Endothelial cell of umbilical vein (primary cell): ENCODE data around the gene LHX4. TPM values are rescaled to one million over a fixed set of nuclear protein-coding genes. Genes with fewer than 3 reads are reported as not detected.

Experiments used
- BruUV-seq: library from RNA; stranded (reverse); fragments of 400-500 nt; replicated peaks from 2 replicates; lab custom pipeline; 2021; lab: Mats Ljungman, UMichigan
- CTCF ChIA-PET: fragments of 300-600, 350-600 bp; sonication (Branson Sonifier 250); formaldehyde crosslinking; loops from one replicate; lab custom pipeline; 2021; ENCODE audit warnings: antibody characterized with exemption, inconsistent platforms; lab: Charles Lee
- POLR2A ChIA-PET: fragments of 300-600, 350-600 bp; sonication (Branson Sonifier 250); formaldehyde crosslinking; loops from one replicate; lab custom pipeline; 2021; ENCODE audit warnings: antibody characterized with exemption, inconsistent platforms; lab: Charles Lee
- DNase-seq: peaks from one replicate; pipeline ENCODE4 v3.0.0-alpha.2; 2011; ENCODE audit warnings: low read depth, low spot score
- FAIRE-seq: peaks from 2 replicates; lab custom pipeline; 2011; peaks lifted over from hg19 to GRCh38; lab: Jason Lieb, UNC
- H2AFZ ChIP-seq: 2 replicates; pipeline ENCODE4 v1.6.0; 2012; ENCODE audit warnings: low read depth, low read length, control low read depth, inconsistent platforms
- H3K27ac ChIP-seq: 2 replicates; pipeline ENCODE4 v1.5.1; 2011; ENCODE audit warnings: low read depth, mild to moderate bottlenecking, control low read depth, low read length, moderate library complexity; ENCODE audit not compliant: insufficient read depth
- H3K27me3 ChIP-seq, 2 experiments: 2 replicates each; pipeline versions ENCODE4 v1.6.0 to v1.6.1; 2011; ENCODE audit warnings: low read length in 2 of 2, mixed read lengths in 1 of 2; ENCODE audit not compliant: control insufficient read depth in 2 of 2, insufficient read depth in 2 of 2
- H3K36me3 ChIP-seq, 2 experiments: 2 replicates in 1 of 2; 3 replicates in 1 of 2; pipeline ENCODE4 v1.5.1; 2011; ENCODE audit warnings: low read length in 2 of 2, mild to moderate bottlenecking in 1 of 2, moderate library complexity in 1 of 2; ENCODE audit not compliant: control insufficient read depth in 2 of 2, insufficient read depth in 2 of 2; ENCODE audit errors: extremely low read depth in 1 of 2
- H3K4me1 ChIP-seq: 3 replicates; pipeline ENCODE4 v1.5.1; 2011; ENCODE audit warnings: mild to moderate bottlenecking, low read length; ENCODE audit not compliant: control insufficient read depth, insufficient read depth; ENCODE audit errors: extremely low read depth
- H3K4me2 ChIP-seq: 2 replicates; pipeline ENCODE4 v1.6.1; 2011; ENCODE audit warnings: low read length, control low read depth, mixed read lengths; ENCODE audit not compliant: insufficient read depth
- H3K4me3 ChIP-seq, 3 experiments: fragments of 200-600 bp in 1 of 3; sonication (generic), shearing (Covaris generic) in 1 of 3; replicated peaks in 1 of 3; 2 replicates each; pipeline ENCODE4 v1.5.1; 2011 to 2016; ENCODE audit warnings: control low read depth in 3 of 3, low read length in 3 of 3, mild to moderate bottlenecking in 2 of 3, inconsistent platforms in 1 of 3, low read depth in 1 of 3, moderate library complexity in 1 of 3; ENCODE audit not compliant: insufficient read depth in 1 of 3
- H3K79me2 ChIP-seq: 2 replicates; pipeline ENCODE4 v1.6.0; 2012; ENCODE audit warnings: low read length, inconsistent platforms; ENCODE audit not compliant: control insufficient read depth, insufficient read depth
- H3K9ac ChIP-seq: replicated peaks from 2 replicates; pipeline ENCODE3; 2011; ENCODE audit warnings: low read length, control low read depth; ENCODE audit not compliant: insufficient read depth; ENCODE audit errors: extremely low read depth
- H3K9me1 ChIP-seq: replicated peaks from 3 replicates; pipeline ENCODE4 v1.6.0; 2011; ENCODE audit warnings: mild to moderate bottlenecking, low read length; ENCODE audit not compliant: control insufficient read depth, insufficient read depth; ENCODE audit errors: extremely low read depth
- H3K9me3 ChIP-seq: replicated peaks from 2 replicates; pipeline ENCODE4 v1.5.1; 2012; ENCODE audit warnings: low read length, inconsistent platforms; ENCODE audit not compliant: control insufficient read depth, insufficient read depth
- H4K20me1 ChIP-seq: replicated peaks from 2 replicates; pipeline ENCODE3; 2011; ENCODE audit warnings: mild to moderate bottlenecking, low read length; ENCODE audit not compliant: control insufficient read depth, insufficient read depth; ENCODE audit errors: extremely low read depth
- EZH2 ChIP-seq: IDR thresholded peaks from 2 replicates; pipeline ENCODE4 v1.6.1; 2012; ENCODE audit warnings: borderline replicate concordance, low read depth, mild to moderate bottlenecking, moderate library complexity, low read length, inconsistent platforms; ENCODE audit not compliant: severe bottlenecking
- FOS ChIP-seq: IDR thresholded peaks from 2 replicates; pipeline ENCODE4 v1.6.1; 2011; ENCODE audit warnings: mild to moderate bottlenecking, low read length, moderate library complexity, borderline replicate concordance; ENCODE audit not compliant: insufficient read depth
- GATA2 ChIP-seq: IDR thresholded peaks from 2 replicates; pipeline ENCODE4 v1.7.0; 2011; ENCODE audit warnings: low read depth, mild to moderate bottlenecking, moderate library complexity, mixed read lengths, low read length; ENCODE audit not compliant: insufficient read length, insufficient read depth
- JUN ChIP-seq: IDR thresholded peaks from 2 replicates; pipeline ENCODE4 v1.6.1; 2011; ENCODE audit warnings: borderline replicate concordance, low read depth; ENCODE audit not compliant: insufficient read length, insufficient read depth
- MYC ChIP-seq: IDR thresholded peaks from one replicate; pipeline ENCODE4 v1.6.1; 2011; ENCODE audit warnings: mild to moderate bottlenecking, low read depth, low read length
- POLR2A ChIP-seq: IDR thresholded peaks from 2 replicates; pipeline ENCODE4 v1.6.1; 2012; ENCODE audit warnings: low read depth, mild to moderate bottlenecking, control low read depth, low read length
- POLR2AphosphoS5 ChIP-seq: IDR thresholded peaks from 2 replicates; pipeline ENCODE4 v1.6.1; 2012; ENCODE audit warnings: low read depth, mild to moderate bottlenecking, control low read depth, low read length, moderate library complexity; ENCODE audit not compliant: insufficient read depth
- dilution Hi-C: fragments of 300-500 bp; cut with MboI; formaldehyde crosslinking; loops from one replicate; pipeline ENCODE4 v1.15.0; 2019; ENCODE audit warnings: low sequenced_read_pairs; ENCODE audit not compliant: extremely low pct_ligation_motif_present
- intact Hi-C: fragments of 100-400 bp; cut with micrococcal nuclease; formaldehyde crosslinking; loops from one replicate; pipeline ENCODE4 v1.10.0; 2022
- polyA plus RNA-seq, 4 experiments: library from polyadenylated mRNA; depleted of rRNA in 3 of 4; stranded (reverse) in 3 of 4; unstranded in 1 of 4; fragments of >200 nt; gene quantifications; 2 replicates each; pipeline versions ENCODE4 v1.2.1 to v1.2.3, GENCODE V29; 2011 to 2012; ENCODE audit warnings: missing spikeins in 1 of 4
- total RNA-seq: library from RNA; stranded (reverse); gene quantifications from 2 replicates; pipeline ENCODE4 v1.2.3, GENCODE V29; 2021
- TF ChIP-seq, protein P1 (sequence below): IDR thresholded peaks from 2 replicates; pipeline ENCODE4 v1.6.1; 2011; ENCODE audit not compliant: insufficient read depth, insufficient read length
- TF ChIP-seq, protein P2 (sequence below), 2 donors: IDR thresholded peaks; 1 replicate in 1 of 2; 2 replicates in 1 of 2; pipeline ENCODE4 v1.5.1; 2011; ENCODE audit warnings: low read length in 2 of 2, mild to moderate bottlenecking in 2 of 2, moderate library complexity in 2 of 2, control low read depth in 1 of 2, inconsistent platforms in 1 of 2, low read depth in 1 of 2; ENCODE audit not compliant: insufficient read depth in 1 of 2; ENCODE audit errors: extremely low read depth in 1 of 2

Gene LHX4
- total and polyA plus RNA-seq, 2 donors (not counting 3 experiments of a cell fraction or from before 2014, with no cell fraction given), result not detected

DNA sequence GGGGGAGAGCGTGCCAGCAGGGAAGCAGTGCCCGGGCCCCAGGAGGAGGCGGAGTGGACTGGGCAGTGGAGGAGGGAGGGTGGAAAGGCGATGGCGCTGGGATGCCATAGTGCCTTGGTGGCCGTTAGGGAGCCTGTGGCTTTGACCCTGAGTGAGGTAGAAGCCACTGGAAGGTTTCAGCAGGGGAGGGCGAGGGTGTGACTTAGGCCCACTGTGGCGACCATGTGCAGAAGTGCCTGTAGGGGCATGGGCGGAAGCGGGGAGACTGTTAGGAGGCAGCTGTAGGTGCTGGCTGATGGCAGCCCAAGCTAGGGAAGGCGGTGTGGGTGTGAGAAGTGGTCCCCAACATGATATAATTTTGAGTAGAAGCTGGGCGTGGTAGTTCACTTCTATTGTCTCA is 28.2 kb downstream of the LHX4 start:
- dilution Hi-C loops, result no loop called here
- Histone ChIP-seq H3K4me3 (no peak overlapping the region), H2AFZ (no peak overlapping the region), H3K27me3 (no peaks in the 10 kb centered on the region), H3K9ac (no peak overlapping the region), H3K9me3 (no peaks in the 10 kb centered on the region), H4K20me1 (no peaks in the 10 kb centered on the region), H3K27ac (no peak overlapping the region), H3K4me1 (no peaks in the 10 kb centered on the region), H3K36me3 (no peaks in the 10 kb centered on the region), H3K4me2 (no peak overlapping the region), H3K79me2 (no peaks in the 10 kb centered on the region), H3K9me1 (no peaks in the 10 kb centered on the region)
- CTCF ChIA-PET, result interaction anchor here (1.1 to 1.2 kb wide), 2 partner anchors 9 to 17 kb away, joined by 3 read pairs; no protein-coding TSS in a partner anchor
- POLR2A ChIA-PET, result no interaction called here
- no peak for DNase-seq
- TF ChIP-seq MYC (no peak), FOS (no peak), POLR2A (no peak), JUN (no peak), EZH2 (no peak), POLR2AphosphoS5 (no peak), GATA2 (no peak)
- TF ChIP-seq, protein P1, sequence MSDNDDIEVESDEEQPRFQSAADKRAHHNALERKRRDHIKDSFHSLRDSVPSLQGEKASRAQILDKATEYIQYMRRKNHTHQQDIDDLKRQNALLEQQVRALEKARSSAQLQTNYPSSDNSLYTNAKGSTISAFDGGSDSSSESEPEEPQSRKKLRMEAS, result no peak
- TF ChIP-seq, protein P2, sequence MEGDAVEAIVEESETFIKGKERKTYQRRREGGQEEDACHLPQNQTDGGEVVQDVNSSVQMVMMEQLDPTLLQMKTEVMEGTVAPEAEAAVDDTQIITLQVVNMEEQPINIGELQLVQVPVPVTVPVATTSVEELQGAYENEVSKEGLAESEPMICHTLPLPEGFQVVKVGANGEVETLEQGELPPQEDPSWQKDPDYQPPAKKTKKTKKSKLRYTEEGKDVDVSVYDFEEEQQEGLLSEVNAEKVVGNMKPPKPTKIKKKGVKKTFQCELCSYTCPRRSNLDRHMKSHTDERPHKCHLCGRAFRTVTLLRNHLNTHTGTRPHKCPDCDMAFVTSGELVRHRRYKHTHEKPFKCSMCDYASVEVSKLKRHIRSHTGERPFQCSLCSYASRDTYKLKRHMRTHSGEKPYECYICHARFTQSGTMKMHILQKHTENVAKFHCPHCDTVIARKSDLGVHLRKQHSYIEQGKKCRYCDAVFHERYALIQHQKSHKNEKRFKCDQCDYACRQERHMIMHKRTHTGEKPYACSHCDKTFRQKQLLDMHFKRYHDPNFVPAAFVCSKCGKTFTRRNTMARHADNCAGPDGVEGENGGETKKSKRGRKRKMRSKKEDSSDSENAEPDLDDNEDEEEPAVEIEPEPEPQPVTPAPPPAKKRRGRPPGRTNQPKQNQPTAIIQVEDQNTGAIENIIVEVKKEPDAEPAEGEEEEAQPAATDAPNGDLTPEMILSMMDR (IDR thresholded peaks at IDR 0.05; ENCODE audit: extremely low read depth in 1 of 2, insufficient read depth in 1 of 2, low read depth in 1 of 2, low read length in 2 of 2), result no peak
- intact Hi-C loops, result no loop called here
- FAIRE-seq, result no peak
- BruUV-seq, result no TSS peak
